ENCODE results near the gene CDK18.

The CDK18 gene

DNA sequence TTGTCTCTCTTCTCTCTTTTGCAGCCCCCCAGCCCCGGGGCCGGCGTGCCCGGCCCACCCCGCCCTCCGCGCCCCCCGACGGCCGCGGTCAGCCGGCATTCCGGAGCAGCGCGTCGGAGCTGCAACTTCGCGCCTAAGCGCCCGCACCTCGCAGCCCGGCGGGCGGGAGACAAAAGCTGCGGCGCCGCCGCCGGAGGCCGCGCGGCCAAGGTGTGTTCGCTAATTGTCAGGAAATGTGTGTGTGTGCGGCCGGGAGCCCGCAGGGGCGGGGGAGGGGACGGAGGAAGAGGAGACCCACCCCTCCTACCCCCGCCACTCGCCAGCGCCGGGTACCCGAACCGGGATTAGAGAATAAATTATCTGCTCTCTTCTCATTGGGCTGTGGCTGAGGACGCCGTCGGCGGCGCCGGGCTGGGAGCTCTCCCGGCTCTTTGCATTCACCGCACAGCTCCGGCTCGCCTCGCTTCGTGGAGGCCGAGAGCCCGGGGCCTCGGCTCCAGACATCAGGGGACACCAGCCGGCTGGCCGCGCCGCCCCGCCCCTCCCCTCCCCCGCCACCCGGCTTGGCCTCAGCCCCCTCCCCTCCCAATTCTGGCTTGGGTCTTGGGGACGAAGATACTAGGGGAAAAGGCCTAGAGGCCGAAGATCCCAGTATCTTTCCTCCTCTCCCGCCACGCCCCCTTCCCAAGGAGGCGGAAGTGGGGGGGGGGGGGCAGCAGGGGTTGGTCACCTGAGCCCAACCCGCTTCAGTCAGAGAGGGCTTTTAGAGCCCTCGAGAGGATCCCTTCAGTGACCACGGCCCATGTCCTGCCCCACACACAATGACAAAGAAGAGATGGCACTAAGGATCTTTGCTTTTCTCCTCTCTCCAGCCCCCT is 47.4 kb upstream of the CDK18 start:
- TF ChIP-seq ZBTB7A (IDR thresholded peaks at IDR 0.05; ENCODE audit: low read depth) = peak; percentile 63
- TF ChIP-seq TCF12 (IDR thresholded peaks at IDR 0.05; ENCODE audit: low read depth) = no peak
- TF ChIP-seq CEBPB (IDR thresholded peaks at IDR 0.05) = no peak
- no peak for TF ChIP-seq YY1 (IDR thresholded peaks at IDR 0.05; ENCODE audit: low read depth)
- TF ChIP-seq, protein P1, sequence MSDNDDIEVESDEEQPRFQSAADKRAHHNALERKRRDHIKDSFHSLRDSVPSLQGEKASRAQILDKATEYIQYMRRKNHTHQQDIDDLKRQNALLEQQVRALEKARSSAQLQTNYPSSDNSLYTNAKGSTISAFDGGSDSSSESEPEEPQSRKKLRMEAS (IDR thresholded peaks at IDR 0.05) = peak; percentile 67
- no peak for TF ChIP-seq CREB1 (IDR thresholded peaks at IDR 0.05; ENCODE audit: low read depth)
- no peak for TF ChIP-seq EP300 (IDR thresholded peaks at IDR 0.05; ENCODE audit: borderline replicate concordance)
- no peak for TF ChIP-seq RAD21 (IDR thresholded peaks at IDR 0.05; ENCODE audit: low read depth)
- no peak for TF ChIP-seq TEAD4 (IDR thresholded peaks at IDR 0.05)
- TF ChIP-seq FOXM1 (IDR thresholded peaks at IDR 0.05; ENCODE audit: borderline replicate concordance, low read depth) = no peak
- TF ChIP-seq, protein P2, sequence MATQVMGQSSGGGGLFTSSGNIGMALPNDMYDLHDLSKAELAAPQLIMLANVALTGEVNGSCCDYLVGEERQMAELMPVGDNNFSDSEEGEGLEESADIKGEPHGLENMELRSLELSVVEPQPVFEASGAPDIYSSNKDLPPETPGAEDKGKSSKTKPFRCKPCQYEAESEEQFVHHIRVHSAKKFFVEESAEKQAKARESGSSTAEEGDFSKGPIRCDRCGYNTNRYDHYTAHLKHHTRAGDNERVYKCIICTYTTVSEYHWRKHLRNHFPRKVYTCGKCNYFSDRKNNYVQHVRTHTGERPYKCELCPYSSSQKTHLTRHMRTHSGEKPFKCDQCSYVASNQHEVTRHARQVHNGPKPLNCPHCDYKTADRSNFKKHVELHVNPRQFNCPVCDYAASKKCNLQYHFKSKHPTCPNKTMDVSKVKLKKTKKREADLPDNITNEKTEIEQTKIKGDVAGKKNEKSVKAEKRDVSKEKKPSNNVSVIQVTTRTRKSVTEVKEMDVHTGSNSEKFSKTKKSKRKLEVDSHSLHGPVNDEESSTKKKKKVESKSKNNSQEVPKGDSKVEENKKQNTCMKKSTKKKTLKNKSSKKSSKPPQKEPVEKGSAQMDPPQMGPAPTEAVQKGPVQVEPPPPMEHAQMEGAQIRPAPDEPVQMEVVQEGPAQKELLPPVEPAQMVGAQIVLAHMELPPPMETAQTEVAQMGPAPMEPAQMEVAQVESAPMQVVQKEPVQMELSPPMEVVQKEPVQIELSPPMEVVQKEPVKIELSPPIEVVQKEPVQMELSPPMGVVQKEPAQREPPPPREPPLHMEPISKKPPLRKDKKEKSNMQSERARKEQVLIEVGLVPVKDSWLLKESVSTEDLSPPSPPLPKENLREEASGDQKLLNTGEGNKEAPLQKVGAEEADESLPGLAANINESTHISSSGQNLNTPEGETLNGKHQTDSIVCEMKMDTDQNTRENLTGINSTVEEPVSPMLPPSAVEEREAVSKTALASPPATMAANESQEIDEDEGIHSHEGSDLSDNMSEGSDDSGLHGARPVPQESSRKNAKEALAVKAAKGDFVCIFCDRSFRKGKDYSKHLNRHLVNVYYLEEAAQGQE (IDR thresholded peaks at IDR 0.05; ENCODE audit: low read depth) = no peak
- TF ChIP-seq TAF1 (IDR thresholded peaks at IDR 0.05; ENCODE audit: low read depth) = no peak
- no peak for TF ChIP-seq NFIC (IDR thresholded peaks at IDR 0.05)
- TF ChIP-seq, protein P3, sequence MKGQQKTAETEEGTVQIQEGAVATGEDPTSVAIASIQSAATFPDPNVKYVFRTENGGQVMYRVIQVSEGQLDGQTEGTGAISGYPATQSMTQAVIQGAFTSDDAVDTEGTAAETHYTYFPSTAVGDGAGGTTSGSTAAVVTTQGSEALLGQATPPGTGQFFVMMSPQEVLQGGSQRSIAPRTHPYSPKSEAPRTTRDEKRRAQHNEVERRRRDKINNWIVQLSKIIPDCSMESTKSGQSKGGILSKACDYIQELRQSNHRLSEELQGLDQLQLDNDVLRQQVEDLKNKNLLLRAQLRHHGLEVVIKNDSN (IDR thresholded peaks at IDR 0.05) = 0 out of 2 replicates have a peak, but pooled peaks have one; percentile 13
- no peak for TF ChIP-seq EGR1 (IDR thresholded peaks at IDR 0.05)

DNA sequence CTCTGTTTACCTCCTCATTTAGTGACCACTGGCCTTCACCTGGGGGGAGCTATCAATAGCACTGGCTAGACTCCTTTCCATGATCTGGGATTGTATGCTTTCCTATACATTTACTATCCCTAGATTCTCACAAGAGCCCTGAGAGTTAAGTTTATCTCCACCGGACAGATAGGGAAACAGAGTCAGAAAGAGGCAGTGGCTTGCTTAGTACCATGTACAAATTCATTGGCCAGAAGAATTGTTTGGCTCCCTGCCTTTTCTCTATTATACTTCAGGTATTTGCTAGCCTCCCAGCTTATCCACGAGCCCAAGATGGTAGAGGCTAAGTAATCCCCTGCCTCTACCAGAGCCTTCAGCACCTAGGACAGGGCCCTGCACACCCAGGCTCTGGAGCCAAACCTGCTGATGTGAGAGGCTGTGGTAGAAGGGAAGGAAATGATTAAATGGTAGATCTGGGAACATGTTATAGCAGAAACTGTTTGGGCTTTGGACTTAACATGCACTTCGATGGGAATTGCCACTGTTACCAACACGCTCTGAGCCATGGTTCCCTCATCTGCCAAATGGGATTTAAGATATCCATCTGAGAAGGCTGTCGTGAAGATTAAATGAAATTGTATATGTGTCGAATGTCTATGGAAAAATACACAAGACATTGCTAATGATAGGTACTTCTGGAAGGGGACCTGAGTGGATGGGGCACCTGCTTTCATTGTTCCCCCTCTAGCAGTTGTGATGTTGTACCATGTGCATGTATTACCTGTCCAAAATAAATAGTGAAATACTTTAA is 45.5 kb upstream of the CDK18 start:
- TF ChIP-seq, protein P1 (IDR thresholded peaks at IDR 0.05) = no peak
- no peak; the same call in 1 of the 2 replicates for TF ChIP-seq RAD21 (IDR thresholded peaks at IDR 0.05; ENCODE audit: low read depth)
- TF ChIP-seq EP300 (IDR thresholded peaks at IDR 0.05; ENCODE audit: borderline replicate concordance) = no peak
- TF ChIP-seq, protein P2 (IDR thresholded peaks at IDR 0.05; ENCODE audit: low read depth) = peak; percentile 96
- TF ChIP-seq CREB1 (IDR thresholded peaks at IDR 0.05; ENCODE audit: low read depth) = no peak
- TF ChIP-seq NFIC (IDR thresholded peaks at IDR 0.05) = 0 out of 2 replicates have a peak, but pooled peaks have one; percentile 15
- peak; percentile 57; the same call in 1 of the 2 replicates for TF ChIP-seq YY1 (IDR thresholded peaks at IDR 0.05; ENCODE audit: low read depth)

DNA sequence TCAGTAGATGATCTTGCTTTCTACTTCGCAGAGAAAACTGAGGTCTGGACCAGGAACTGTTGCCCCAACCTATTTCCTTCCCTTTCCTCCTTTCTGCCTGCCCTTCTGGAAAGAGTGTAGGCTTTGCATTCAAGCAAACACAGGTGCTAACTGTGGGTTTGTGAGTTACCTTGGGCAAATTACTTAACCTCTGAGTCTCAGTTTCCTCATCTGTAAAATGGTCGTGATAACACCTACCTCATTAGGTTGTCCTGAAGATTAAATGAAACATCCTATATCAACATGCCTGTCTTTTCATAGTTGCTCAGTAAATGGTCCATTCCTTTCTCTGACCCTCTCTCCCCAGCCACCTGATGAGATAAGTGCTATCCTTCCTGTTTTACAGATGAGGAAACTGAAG is 39.1 kb upstream of the CDK18 start:
- TF ChIP-seq, protein P3 (IDR thresholded peaks at IDR 0.05) = no peak
- TF ChIP-seq, protein P1 (IDR thresholded peaks at IDR 0.05) = no peak
- no peak for TF ChIP-seq YY1 (IDR thresholded peaks at IDR 0.05; ENCODE audit: low read depth)
- TF ChIP-seq CREB1 (IDR thresholded peaks at IDR 0.05; ENCODE audit: low read depth) = no peak
- TF ChIP-seq TCF12 (IDR thresholded peaks at IDR 0.05; ENCODE audit: low read depth) = no peak
- TF ChIP-seq TEAD4 (IDR thresholded peaks at IDR 0.05) = no peak
- TF ChIP-seq TAF1 (IDR thresholded peaks at IDR 0.05; ENCODE audit: low read depth) = no peak
- no peak for TF ChIP-seq EP300 (IDR thresholded peaks at IDR 0.05; ENCODE audit: borderline replicate concordance)
- no peak for TF ChIP-seq RAD21 (IDR thresholded peaks at IDR 0.05; ENCODE audit: low read depth)
- TF ChIP-seq NFIC (IDR thresholded peaks at IDR 0.05) = no peak
- no peak for TF ChIP-seq CEBPB (IDR thresholded peaks at IDR 0.05)
- no peak for TF ChIP-seq FOXM1 (IDR thresholded peaks at IDR 0.05; ENCODE audit: borderline replicate concordance, low read depth)

DNA sequence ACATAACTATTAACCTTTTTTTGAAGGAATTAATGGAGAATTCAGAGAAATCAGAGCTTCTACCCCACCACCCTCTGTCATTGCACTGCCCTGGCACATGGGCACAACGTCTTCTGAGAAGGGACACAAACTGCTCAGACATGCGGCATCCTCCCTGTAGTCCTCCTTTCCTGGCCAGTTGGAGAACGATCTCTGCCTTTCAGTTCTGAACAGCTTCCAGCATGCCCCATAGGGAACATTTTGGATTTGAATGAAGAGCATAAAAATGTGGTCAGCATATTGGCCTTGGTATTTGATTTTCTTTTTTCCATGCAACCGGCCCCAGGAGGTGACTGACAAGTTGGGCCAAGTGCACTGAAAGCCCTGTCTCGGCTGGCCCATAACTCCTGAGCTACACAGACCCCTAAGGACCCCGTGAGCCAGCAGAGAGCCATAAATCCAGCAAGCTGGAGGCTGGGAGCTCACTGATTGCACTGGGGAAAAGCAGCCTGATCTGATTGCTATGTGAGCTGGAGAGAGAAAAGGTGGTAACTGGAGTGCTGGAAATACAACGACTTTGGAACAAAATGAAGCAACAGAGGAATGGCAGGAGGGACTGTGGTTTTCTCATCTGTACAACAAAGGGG is 37.8 kb upstream of the CDK18 start:
- TF ChIP-seq, protein P3 (IDR thresholded peaks at IDR 0.05) = no peak
- TF ChIP-seq, protein P2 (IDR thresholded peaks at IDR 0.05; ENCODE audit: low read depth) = no peak
- TF ChIP-seq TAF1 (IDR thresholded peaks at IDR 0.05; ENCODE audit: low read depth) = no peak
- no peak for TF ChIP-seq NFIC (IDR thresholded peaks at IDR 0.05)
- no peak for TF ChIP-seq YY1 (IDR thresholded peaks at IDR 0.05; ENCODE audit: low read depth)
